SIG-M5 (cell line): Measurements from ENCODE around the gene ADAM17.

Source experiments
- DNase-seq: peaks from one replicate; lab custom pipeline; 2025; lab: John Stamatoyannopoulos, UW

The ADAM17 gene

GRCh38 chr2:9471206-9471605, 84.4 kb downstream of the ADAM17 start:
- DNase-seq = no peak

GRCh38 chr2:9467687-9468086, 87.9 kb downstream of the ADAM17 start:
- DNase-seq = no peak

GRCh38 chr2:9466147-9466683, 89.4 kb downstream of the ADAM17 start:
- DNase-seq = no peak

GRCh38 chr2:9465170-9465569, 90.5 kb downstream of the ADAM17 start:
- DNase-seq = no peak

- no peak for DNase-seq
Observed at GRCh38 chr2:9463698-9464034, 92.0 kb downstream of the ADAM17 start.

GRCh38 chr2:9462886-9463697, 92.5 kb downstream of the ADAM17 start:
- no peak for DNase-seq

- no peak for DNase-seq
Observed at GRCh38 chr2:9462313-9462712, 93.3 kb downstream of the ADAM17 start.

GRCh38 chr2:9461079-9461478, 94.6 kb downstream of the ADAM17 start:
- no peak for DNase-seq

- DNase-seq = no peak
Observed at GRCh38 chr2:9460441-9461017, 95.1 kb downstream of the ADAM17 start.

- DNase-seq = no peak
Observed at GRCh38 chr2:9451231-9451630, 104.4 kb downstream of the ADAM17 start.

- no peak for DNase-seq
Observed at GRCh38 chr2:9445089-9445488, 110.5 kb downstream of the ADAM17 start.

GRCh38 chr2:9443526-9443925, 112.1 kb downstream of the ADAM17 start:
- DNase-seq = no peak

- DNase-seq = no peak
Observed at GRCh38 chr2:9441556-9441955, 114.1 kb downstream of the ADAM17 start.

GRCh38 chr2:9440058-9440727, 115.4 kb downstream of the ADAM17 start:
- DNase-seq = no peak

- no peak for DNase-seq
Observed at GRCh38 chr2:9439536-9439935, 116.1 kb downstream of the ADAM17 start.
